Activated CD4-positive, alpha-beta T cell treated with anti-CD3 and anti-CD28 coated beads, Interleukin-10, Interleukin-2, amounts not matched to agents 100 ng/mL and 50 ng/mL, durations not matched to agents 16 hours and 8 hours (primary cell): ENCODE measurements around the gene NANS.
A peak's percentile ranks its signal among the peaks of the same experiment; 100 is the strongest.
"Not testable (repeated sequence)": the region's sequence is repeated elsewhere in the genome, so short reads cannot be mapped to it uniquely, and the experiment has no call there.

Experiments
- DNase-seq: peaks from one replicate; pipeline ENCODE4 v3.0.0-alpha.2; 2020

The NANS gene

GRCh38 chr9:98039607-98040017 is 16.9 kb upstream of the NANS start:
- no peak for DNase-seq

- no peak for DNase-seq
These were observed 16.3 kb upstream of the NANS start for GRCh38 chr9:98040212-98040611.

GRCh38 chr9:98043915-98044314 is 12.6 kb upstream of the NANS start:
- DNase-seq: no peak

- peak; percentile 87 for DNase-seq
These were observed 11.0 kb upstream of the NANS start for GRCh38 chr9:98045234-98046179.

GRCh38 chr9:98046180-98046543 is 10.4 kb upstream of the NANS start:
- DNase-seq: no peak

GRCh38 chr9:98047002-98047401 is 9.5 kb upstream of the NANS start:
- peak; percentile 41 for DNase-seq

- DNase-seq: no peak
These were observed 7.1 kb upstream of the NANS start for GRCh38 chr9:98049288-98050072.

GRCh38 chr9:98050351-98050750 is 6.2 kb upstream of the NANS start:
- DNase-seq: no peak

GRCh38 chr9:98054376-98054951 is 2.1 kb upstream of the NANS start:
- DNase-seq: peak; percentile 16

GRCh38 chr9:98057138-98057799 is 737 bp downstream of the NANS start:
- DNase-seq: no peak

GRCh38 chr9:98062161-98062560 is 5.6 kb downstream of the NANS start:
- DNase-seq: no peak

- DNase-seq: no peak
These were observed 8.3 kb downstream of the NANS start for GRCh38 chr9:98064623-98065392.

GRCh38 chr9:98066235-98066634 is 9.7 kb downstream of the NANS start:
- DNase-seq: no peak

GRCh38 chr9:98067184-98067583 is 10.7 kb downstream of the NANS start:
- no peak for DNase-seq

GRCh38 chr9:98069551-98069950 is 13.0 kb downstream of the NANS start:
- DNase-seq: no peak

GRCh38 chr9:98070704-98071103 is 14.2 kb downstream of the NANS start:
- DNase-seq: no peak

GRCh38 chr9:98071737-98072136 is 15.2 kb downstream of the NANS start:
- no peak for DNase-seq

GRCh38 chr9:98074115-98074990 is 17.8 kb downstream of the NANS start:
- peak; percentile 74 for DNase-seq

GRCh38 chr9:98075332-98075805 is 18.8 kb downstream of the NANS start:
- DNase-seq: peak; percentile 64

GRCh38 chr9:98076514-98076890 is 20.0 kb downstream of the NANS start:
- DNase-seq: not testable (repeated sequence)

- DNase-seq: no peak
These were observed 22.4 kb downstream of the NANS start for GRCh38 chr9:98078895-98079294.
